ENCODE results near the gene HTR2C.

- TF ChIP-seq CTCF (IDR thresholded peaks at IDR 0.05 in 2 of 3, conservative IDR thresholded peaks at IDR 0.05 in 1 of 3; ENCODE audit: control insufficient read depth in 2 of 3, extremely low read depth in 1 of 3, insufficient read depth in 1 of 3, low read depth in 3 of 3, low read length in 3 of 3) (peak; percentile 31 to 60 (median 39)), BHLHE40 (IDR thresholded peaks at IDR 0.05; ENCODE audit: borderline replicate concordance in 1 of 2, low read depth in 2 of 2, low read length in 1 of 2) (no peak), GABPA (IDR thresholded peaks at IDR 0.05; ENCODE audit: low read depth) (no peak), POLR2AphosphoS5 (IDR thresholded peaks at IDR 0.05; ENCODE audit: low read length) (no peak), ZBTB33 (IDR thresholded peaks at IDR 0.05) (no peak), MAX (IDR thresholded peaks at IDR 0.05; ENCODE audit: low read depth, low read length) (no peak)
Measured at GRCh38 chrX:114717921-114718320, 134.0 kb downstream of the HTR2C start.

All from GM12878 (cell line).